Uterus (tissue), 4 donors: Measurements from ENCODE around the gene TDRD15. TPM values are rescaled to one million over a fixed set of nuclear protein-coding genes. Genes with fewer than 3 reads are reported as not detected.

Experiments
- DNase-seq, 2 donors: peaks; one replicate each; pipeline ENCODE4 v3.0.0-alpha.2; 2019 to 2020
- H3K27ac ChIP-seq, 2 donors: fragments of 200-600 bp; sonication (generic); 1 replicate in 1 of 2; 2 replicates in 1 of 2; pipeline ENCODE4 v1.5.1; 2016 to 2018
- H3K27me3 ChIP-seq, 2 donors: fragments of 200-600 bp; sonication (generic); one replicate each; pipeline ENCODE4 v1.5.1; 2018 to 2019; ENCODE audit warnings: control low read depth in 1 of 2
- H3K36me3 ChIP-seq, 2 donors: fragments of 200-600 bp; sonication (generic); one replicate each; pipeline ENCODE4 v1.5.1; 2019; ENCODE audit warnings: control low read depth in 1 of 2
- H3K4me1 ChIP-seq, 2 donors: fragments of 200-600 bp; sonication (generic); one replicate each; pipeline ENCODE4 v1.5.1; 2018 to 2019; ENCODE audit warnings: control low read depth in 1 of 2
- H3K4me3 ChIP-seq, 2 donors: fragments of 200-600 bp; sonication (generic); 1 replicate in 1 of 2; 2 replicates in 1 of 2; pipeline ENCODE4 v1.5.1; 2018 to 2019; ENCODE audit warnings: mild to moderate bottlenecking in 1 of 2
- H3K9me3 ChIP-seq, 2 donors: fragments of 200-600 bp; sonication (generic); one replicate each; pipeline ENCODE4 v1.5.1; 2019; ENCODE audit warnings: control low read depth in 1 of 2
- POLR2A ChIP-seq, 2 donors: fragments of 450-650 bp; IDR thresholded peaks; one replicate each; pipeline ENCODE4 v1.6.1; 2016; ENCODE audit warnings: antibody characterized with exemption in 2 of 2, mild to moderate bottlenecking in 1 of 2, moderate library complexity in 1 of 2
- intact Hi-C: fragments of 100-400 bp; cut with DNase I; formaldehyde crosslinking; loops from one replicate; pipeline ENCODE4 v1.15.1; 2023; ENCODE audit warnings: low total_unique reads
- total RNA-seq, 4 donors: library from RNA; depleted of rRNA in 3 of 4; stranded (reverse); fragments of >200 nt in 3 of 4; gene quantifications; one replicate each; pipeline versions ENCODE4 v1.1.0 to v1.2.4, GENCODE V29; 2014 to 2023
- TF ChIP-seq, protein P1 (sequence below), 4 experiments: fragments of 200-600 bp in 2 of 4; fragments of 450-650 bp in 2 of 4; sonication (generic) in 2 of 4; IDR thresholded peaks; one replicate each; pipeline ENCODE4 v1.5.1; 2016 to 2019; ENCODE audit warnings: antibody characterized with exemption in 4 of 4, mild to moderate bottlenecking in 2 of 4, moderate library complexity in 1 of 4
- donor health status: DM: yes; HTN: yes; CAD: no.

TDRD15 gene
- total RNA-seq, 4 donors from 2014 or later, result under 0.01 to 0.28 TPM; not detected in 2

DNA sequence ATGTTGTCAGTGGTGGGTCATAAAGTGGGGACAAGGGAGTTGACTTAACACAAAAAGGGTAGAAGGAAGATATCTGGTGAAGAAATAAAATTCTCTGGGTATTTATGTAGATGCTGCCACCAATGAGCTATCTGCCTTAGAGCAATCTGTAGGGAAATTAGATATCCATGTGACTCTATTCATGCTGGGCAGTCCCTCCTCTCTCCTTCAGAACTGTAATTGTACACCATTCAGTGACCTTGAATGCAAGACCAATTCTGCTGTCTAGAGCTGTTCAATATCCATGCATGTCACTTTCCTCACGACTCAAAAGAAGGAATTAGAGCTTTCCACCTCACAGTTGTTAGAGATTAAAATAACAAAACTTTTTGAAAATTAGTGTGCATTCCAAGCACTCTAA lies 28.6 kb upstream of the TDRD15 start:
- no peaks in the 10 kb centered on the region for H3K4me1 ChIP-seq
- no peaks in the 10 kb centered on the region for H3K27me3 ChIP-seq
- no peak overlapping the region for H3K27ac ChIP-seq
- no peak for DNase-seq
- H3K9me3 ChIP-seq, result no peaks in the 10 kb centered on the region
- intact Hi-C loops, result no loop called here
- no peak for TF ChIP-seq POLR2A (IDR thresholded peaks at IDR 0.05)
- TF ChIP-seq, protein P1, sequence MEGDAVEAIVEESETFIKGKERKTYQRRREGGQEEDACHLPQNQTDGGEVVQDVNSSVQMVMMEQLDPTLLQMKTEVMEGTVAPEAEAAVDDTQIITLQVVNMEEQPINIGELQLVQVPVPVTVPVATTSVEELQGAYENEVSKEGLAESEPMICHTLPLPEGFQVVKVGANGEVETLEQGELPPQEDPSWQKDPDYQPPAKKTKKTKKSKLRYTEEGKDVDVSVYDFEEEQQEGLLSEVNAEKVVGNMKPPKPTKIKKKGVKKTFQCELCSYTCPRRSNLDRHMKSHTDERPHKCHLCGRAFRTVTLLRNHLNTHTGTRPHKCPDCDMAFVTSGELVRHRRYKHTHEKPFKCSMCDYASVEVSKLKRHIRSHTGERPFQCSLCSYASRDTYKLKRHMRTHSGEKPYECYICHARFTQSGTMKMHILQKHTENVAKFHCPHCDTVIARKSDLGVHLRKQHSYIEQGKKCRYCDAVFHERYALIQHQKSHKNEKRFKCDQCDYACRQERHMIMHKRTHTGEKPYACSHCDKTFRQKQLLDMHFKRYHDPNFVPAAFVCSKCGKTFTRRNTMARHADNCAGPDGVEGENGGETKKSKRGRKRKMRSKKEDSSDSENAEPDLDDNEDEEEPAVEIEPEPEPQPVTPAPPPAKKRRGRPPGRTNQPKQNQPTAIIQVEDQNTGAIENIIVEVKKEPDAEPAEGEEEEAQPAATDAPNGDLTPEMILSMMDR (IDR thresholded peaks at IDR 0.05), result no peak
- no peak overlapping the region for H3K4me3 ChIP-seq
- H3K36me3 ChIP-seq, result no peaks in the 10 kb centered on the region

DNA sequence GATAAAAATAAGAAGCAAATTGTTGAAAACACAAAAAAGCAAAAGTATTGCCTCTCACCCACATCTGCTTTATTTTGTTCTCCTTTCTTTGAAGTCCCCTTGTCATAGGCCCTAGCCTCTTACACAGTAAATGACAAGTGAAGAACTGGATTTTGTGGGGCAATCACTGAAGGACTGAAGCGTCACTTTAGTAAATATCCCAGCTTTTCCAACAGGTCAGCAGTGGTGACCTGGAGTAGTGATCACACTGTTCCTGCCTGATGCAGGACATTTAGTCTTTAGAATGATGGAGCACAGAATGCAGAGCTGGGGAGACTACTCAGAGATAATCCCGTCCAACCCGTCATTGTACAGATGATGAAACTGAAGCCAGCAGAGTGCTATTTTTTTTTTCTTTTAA lies 28.1 kb upstream of the TDRD15 start:
- Histone ChIP-seq H3K9me3 (no peaks in the 10 kb centered on the region), H3K36me3 (no peaks in the 10 kb centered on the region), H3K4me3 (no peak overlapping the region), H3K4me1 (no peaks in the 10 kb centered on the region), H3K27ac (no peak overlapping the region), H3K27me3 (no peaks in the 10 kb centered on the region)
- intact Hi-C loops, result no loop called here
- no peak for DNase-seq
- TF ChIP-seq POLR2A (IDR thresholded peaks at IDR 0.05), result no peak
- TF ChIP-seq, protein P1 (IDR thresholded peaks at IDR 0.05), result no peak

DNA sequence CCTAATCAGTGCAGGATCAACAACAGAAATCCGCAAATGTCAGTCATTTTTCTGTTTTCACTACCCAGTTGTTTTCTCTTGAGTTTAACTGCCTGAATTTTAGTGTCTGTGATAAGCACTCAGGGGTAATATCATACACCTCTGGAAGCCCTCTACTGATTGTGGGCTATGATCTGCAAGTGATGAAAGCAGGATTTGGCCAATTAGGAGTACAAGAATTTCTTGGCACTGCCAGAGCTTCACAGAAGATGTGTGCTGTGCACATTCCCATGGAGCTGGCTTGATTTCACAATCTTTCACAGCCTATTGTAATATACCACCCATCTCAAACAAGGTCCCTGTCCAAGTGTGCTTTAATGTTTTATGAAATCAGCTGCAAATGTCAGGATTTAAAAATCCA lies 27.3 kb upstream of the TDRD15 start:
- TF ChIP-seq, protein P1 (IDR thresholded peaks at IDR 0.05), result no peak
- no peak for TF ChIP-seq POLR2A (IDR thresholded peaks at IDR 0.05)
- intact Hi-C loops, result no loop called here
- H3K27me3 ChIP-seq, result no peaks in the 10 kb centered on the region

DNA sequence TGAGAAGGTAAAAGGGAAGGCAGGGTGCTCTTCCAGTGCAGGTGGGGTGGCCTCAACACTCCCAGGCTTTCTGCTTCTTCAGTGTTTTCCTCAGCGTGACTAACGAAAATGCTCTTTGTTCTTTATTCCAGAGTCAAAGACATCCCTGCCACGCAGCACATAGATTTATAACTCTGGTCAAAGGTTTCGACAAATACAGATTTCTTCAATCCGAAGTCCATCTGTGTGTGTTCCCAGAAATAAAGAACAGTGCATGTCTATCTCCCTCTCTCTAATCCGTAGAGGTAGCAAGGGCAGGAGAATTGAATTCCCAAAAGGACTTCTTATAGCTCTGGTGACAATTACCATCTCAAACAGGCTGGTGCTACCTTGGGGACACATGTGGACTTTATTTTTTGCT lies 26.4 kb upstream of the TDRD15 start:
- Histone ChIP-seq H3K9me3 (no peaks in the 10 kb centered on the region), H3K4me3 (no peak overlapping the region), H3K27me3 (no peaks in the 10 kb centered on the region), H3K27ac (no peak overlapping the region), H3K36me3 (no peaks in the 10 kb centered on the region), H3K4me1 (no peaks in the 10 kb centered on the region)
- intact Hi-C loops, result no loop called here
- DNase-seq, result no peak
- TF ChIP-seq, protein P1 (IDR thresholded peaks at IDR 0.05), result no peak
- TF ChIP-seq POLR2A (IDR thresholded peaks at IDR 0.05), result no peak

More for the DNA sequence above, 27.3 kb upstream of the TDRD15 start:
- H3K27ac ChIP-seq, result no peak overlapping the region
- H3K9me3 ChIP-seq, result no peaks in the 10 kb centered on the region
- DNase-seq, result no peak
- H3K4me1 ChIP-seq, result no peaks in the 10 kb centered on the region
- H3K36me3 ChIP-seq, result no peaks in the 10 kb centered on the region
- no peak overlapping the region for H3K4me3 ChIP-seq

DNA sequence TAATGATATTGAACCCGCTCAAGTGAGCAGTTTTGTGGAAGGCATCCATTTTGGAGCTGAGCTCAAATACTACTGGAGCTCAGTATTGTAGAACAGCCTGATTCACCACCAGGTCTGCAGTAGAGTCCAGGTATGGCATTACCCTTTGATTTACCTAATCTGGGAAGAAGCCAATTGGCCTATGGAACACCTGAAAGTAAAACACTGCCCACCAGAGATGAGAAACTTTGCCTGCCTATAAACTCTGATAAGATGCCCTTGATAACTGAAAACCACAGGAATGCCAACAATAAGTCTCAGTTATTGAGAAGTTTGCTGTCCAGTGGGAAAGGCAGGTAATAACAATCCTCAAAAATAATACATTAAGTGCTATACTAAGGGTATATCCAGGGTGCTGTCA lies 25.5 kb upstream of the TDRD15 start:
- H3K9me3 ChIP-seq, result no peaks in the 10 kb centered on the region
- H3K36me3 ChIP-seq, result no peaks in the 10 kb centered on the region
- no peaks in the 10 kb centered on the region for H3K4me1 ChIP-seq
- no peak for DNase-seq
- H3K4me3 ChIP-seq, result no peak overlapping the region
- intact Hi-C loops, result no loop called here
- no peaks in the 10 kb centered on the region for H3K27me3 ChIP-seq
- H3K27ac ChIP-seq, result no peak overlapping the region
- TF ChIP-seq, protein P1 (IDR thresholded peaks at IDR 0.05), result no peak
- no peak for TF ChIP-seq POLR2A (IDR thresholded peaks at IDR 0.05)
